Liver (tissue), 9 donors: ENCODE data around the gene MAN1C1. TPM values are rescaled to one million over a fixed set of nuclear protein-coding genes. Genes with fewer than 3 reads are reported as not detected.

ENCODE experiments used
- DNase-seq: peaks from one replicate; pipeline ENCODE4 v3.0.0-alpha.2; 2017; ENCODE audit warnings: low spot score
- H3K27ac ChIP-seq, 2 donors: one replicate each; pipeline ENCODE4 v1.7.0; 2013; ENCODE audit warnings: inconsistent platforms in 2 of 2, low read length in 2 of 2, control low read depth in 1 of 2, low read depth in 1 of 2, mild to moderate bottlenecking in 1 of 2
- H3K27me3 ChIP-seq, 4 donors: one replicate each; pipeline versions ENCODE4 v1.6.1 to v1.7.0; 2013; ENCODE audit warnings: low read length in 3 of 4, inconsistent platforms in 1 of 4, mild to moderate bottlenecking in 1 of 4, moderate library complexity in 1 of 4; ENCODE audit not compliant: control insufficient read depth in 4 of 4, insufficient read depth in 4 of 4
- H3K36me3 ChIP-seq, 4 donors: one replicate each; pipeline versions ENCODE4 v1.6.1 to v1.7.0; 2013; ENCODE audit warnings: low read length in 3 of 4, mild to moderate bottlenecking in 3 of 4, low read depth in 1 of 4, moderate library complexity in 1 of 4; ENCODE audit not compliant: control insufficient read depth in 4 of 4, insufficient read depth in 3 of 4
- H3K4me1 ChIP-seq, 4 donors: one replicate each; pipeline versions ENCODE4 v1.6.1 to v1.7.0; 2013; ENCODE audit warnings: low read length in 3 of 4, mild to moderate bottlenecking in 3 of 4, moderate library complexity in 1 of 4; ENCODE audit not compliant: control insufficient read depth in 4 of 4, insufficient read depth in 4 of 4
- H3K4me3 ChIP-seq, 3 donors: one replicate each; pipeline versions ENCODE4 v1.6.1 to v1.7.0; 2013; ENCODE audit warnings: low read length in 3 of 3, control low read depth in 1 of 3, low read depth in 1 of 3, mild to moderate bottlenecking in 1 of 3
- H3K9ac ChIP-seq, 2 donors: one replicate each; pipeline ENCODE4 v1.7.0; 2013; ENCODE audit warnings: low read length in 2 of 2, mild to moderate bottlenecking in 2 of 2, moderate library complexity in 2 of 2, control low read depth in 1 of 2, low read depth in 1 of 2
- H3K9me3 ChIP-seq, 4 donors: one replicate each; pipeline versions ENCODE4 v1.6.1 to v1.7.0; 2013; ENCODE audit warnings: low read length in 3 of 4; ENCODE audit not compliant: control insufficient read depth in 4 of 4
- CTCF ChIP-seq: fragments of 150-350 bp; IDR thresholded peaks from 2 replicates; pipeline ENCODE4 v1.5.1; 2017; ENCODE audit warnings: improper control_type of control experiment, low read depth, low read length; ENCODE audit not compliant: missing input control
- EGR1 ChIP-seq, 2 donors: IDR thresholded peaks; 2 replicates each; pipeline ENCODE4 v1.6.1; 2016 to 2018; ENCODE audit warnings: antibody characterized with exemption in 2 of 2, low read depth in 2 of 2
- FOXA1 ChIP-seq: IDR thresholded peaks from 2 replicates; pipeline ENCODE4 v1.6.1; 2016; ENCODE audit warnings: antibody characterized with exemption
- FOXA2 ChIP-seq: IDR thresholded peaks from 2 replicates; pipeline ENCODE4 v1.6.1; 2016; ENCODE audit warnings: antibody characterized with exemption
- HNF4A ChIP-seq, 2 donors: conservative IDR thresholded peaks; 2 replicates each; pipeline ENCODE4 v1.6.1; 2016; ENCODE audit warnings: antibody characterized with exemption in 2 of 2, mild to moderate bottlenecking in 2 of 2
- HNF4G ChIP-seq: IDR thresholded peaks from 2 replicates; pipeline ENCODE4 v1.6.1; 2016; ENCODE audit warnings: antibody characterized with exemption
- JUND ChIP-seq, 2 donors: IDR thresholded peaks; 2 replicates each; pipeline ENCODE4 v1.6.1; 2016; ENCODE audit warnings: antibody characterized with exemption in 2 of 2
- MAX ChIP-seq: IDR thresholded peaks from 2 replicates; pipeline ENCODE4 v1.6.1; 2016; ENCODE audit warnings: antibody characterized with exemption
- NR2F2 ChIP-seq: IDR thresholded peaks from 2 replicates; pipeline ENCODE4 v1.6.1; 2016; ENCODE audit warnings: antibody characterized with exemption
- RAD21 ChIP-seq, 2 donors: IDR thresholded peaks; 2 replicates each; pipeline ENCODE4 v1.6.1; 2016; ENCODE audit warnings: antibody characterized with exemption in 2 of 2, mild to moderate bottlenecking in 2 of 2
- REST ChIP-seq: IDR thresholded peaks from 2 replicates; pipeline ENCODE4 v1.6.1; 2016; ENCODE audit warnings: antibody characterized with exemption, mild to moderate bottlenecking
- RXRA ChIP-seq, 2 donors: IDR thresholded peaks; 2 replicates each; pipeline ENCODE4 v1.6.1; 2017 to 2018; ENCODE audit warnings: antibody characterized with exemption in 2 of 2, mild to moderate bottlenecking in 1 of 2
- SP1 ChIP-seq: IDR thresholded peaks from 2 replicates; pipeline ENCODE4 v1.6.1; 2018; ENCODE audit warnings: antibody characterized with exemption, mild to moderate bottlenecking
- TAF1 ChIP-seq: conservative IDR thresholded peaks from 2 replicates; pipeline ENCODE4 v1.6.1; 2016; ENCODE audit warnings: antibody characterized with exemption, mild to moderate bottlenecking
- YY1 ChIP-seq: IDR thresholded peaks from 2 replicates; pipeline ENCODE4 v1.6.1; 2016; ENCODE audit warnings: antibody characterized with exemption, mild to moderate bottlenecking
- ZBTB33 ChIP-seq: IDR thresholded peaks from 2 replicates; pipeline ENCODE4 v1.6.1; 2016; ENCODE audit warnings: antibody characterized with exemption
- WGBS: extraction: QIAGEN DNeasy Blood & Tissue Kit; methylation state at CpG from one replicate; pipeline ENCODE4 v1.1.7; 2013; 5-methylcytosine and 5-hydroxymethylcytosine counted together
- polyA plus RNA-seq, 2 donors: library from polyadenylated mRNA; stranded (reverse) in 1 of 2; unstranded in 1 of 2; fragments of 200-250 nt in 1 of 2; fragments of >200 nt in 1 of 2; fragmentation: Nextera tagmentation in 1 of 2; extraction: Ambion mirVana in 1 of 2; gene quantifications; one replicate each; pipeline versions ENCODE4 v1.2.1 to v1.2.3, GENCODE V29; 2013 to 2015
- total RNA-seq, 2 donors: library from RNA; depleted of rRNA; stranded (reverse); fragments of >200 nt; gene quantifications; one replicate each; pipeline ENCODE4 v1.2.3, GENCODE V29; 2014
- TF ChIP-seq, protein P1 (sequence below): IDR thresholded peaks from 2 replicates; pipeline ENCODE4 v1.6.1; 2016; ENCODE audit warnings: antibody characterized with exemption
- donor health status: healthy.
- donor health status: healthy.
- donor health status: healthy.
- donor health status: healthy.
- donor health status: healthy.

MAN1C1 gene
- total and polyA plus RNA-seq, 4 donors, result 6.3 to 16.0 (median 8.1) TPM

DNA sequence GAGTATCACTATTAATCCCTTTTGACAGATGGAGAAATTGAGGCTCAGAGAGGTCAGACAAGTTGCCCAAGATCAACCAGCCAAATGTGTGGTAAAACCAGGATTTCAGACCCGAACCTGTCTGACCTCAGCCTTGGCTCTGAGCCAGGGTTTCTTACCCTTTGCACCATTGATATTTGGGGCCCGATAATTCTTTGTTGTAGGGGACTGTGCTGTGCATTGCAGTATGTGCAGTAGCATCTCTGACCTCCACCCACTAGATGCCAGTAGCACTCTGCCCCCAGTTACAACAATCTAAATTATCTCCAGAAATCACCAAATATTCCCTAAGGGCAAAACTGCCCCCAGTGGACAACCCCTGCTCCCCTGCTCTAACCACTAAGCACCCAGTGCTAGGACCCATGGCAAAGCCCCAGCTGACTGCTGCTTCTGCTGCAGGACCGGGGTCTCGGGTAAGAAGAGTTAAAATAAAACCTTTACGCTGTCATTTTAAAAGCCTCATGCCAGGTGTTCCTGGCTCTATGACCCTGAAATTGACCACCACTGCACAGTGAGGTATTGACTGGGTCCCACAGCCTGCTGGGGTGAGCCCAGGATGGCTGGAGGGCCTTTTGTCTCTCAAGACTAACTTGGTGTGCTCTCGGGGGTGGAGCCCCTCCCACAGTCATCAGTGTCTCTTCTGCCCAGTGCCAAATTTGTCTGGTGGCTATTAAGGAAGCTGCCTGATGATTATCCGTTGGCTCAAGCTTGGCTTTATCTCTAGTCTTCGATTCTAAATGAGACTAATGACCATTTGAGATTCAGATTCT lies 5.6 kb upstream of the MAN1C1 start (continued):
- TF ChIP-seq, protein P1, sequence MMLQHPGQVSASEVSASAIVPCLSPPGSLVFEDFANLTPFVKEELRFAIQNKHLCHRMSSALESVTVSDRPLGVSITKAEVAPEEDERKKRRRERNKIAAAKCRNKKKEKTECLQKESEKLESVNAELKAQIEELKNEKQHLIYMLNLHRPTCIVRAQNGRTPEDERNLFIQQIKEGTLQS, result no peak
- TF ChIP-seq NR2F2, result no peak

DNA sequence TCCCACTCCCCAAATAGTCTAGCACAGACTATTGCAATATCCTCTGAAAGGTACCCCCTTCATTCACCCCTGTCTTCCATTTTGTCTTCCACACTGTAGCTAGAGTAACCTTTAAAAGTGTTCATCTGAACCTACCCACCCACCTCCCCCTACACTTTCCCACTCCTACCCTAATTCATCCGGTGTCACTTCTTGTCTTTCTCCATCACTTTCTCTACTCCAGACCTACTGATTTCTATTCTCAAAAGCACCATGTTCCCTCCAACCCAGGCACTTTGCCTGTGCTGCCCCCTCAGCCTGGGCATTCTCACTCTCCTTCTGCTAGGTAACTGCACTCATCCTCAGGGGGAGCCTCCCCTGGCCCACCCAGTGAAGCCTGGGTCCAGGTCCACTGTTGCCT lies 4.7 kb upstream of the MAN1C1 start:
- H3K27me3 ChIP-seq, result no peaks in the 10 kb centered on the region
- 97% methylated on average over 1 of the region's 1 CpG for WGBS

More for the DNA sequence above, 4.7 kb upstream of the MAN1C1 start:
- Histone ChIP-seq H3K4me3 (no peak overlapping the region), H3K36me3 (no peaks in the 10 kb centered on the region), H3K27ac (no peak overlapping the region), H3K4me1 (peaks cover 0 to 23% (median 15%) of the 10 kb centered on the region in 4 donors), H3K9me3 (no peaks in the 10 kb centered on the region), H3K9ac (no peak overlapping the region)
- no peak for DNase-seq
- TF ChIP-seq NR2F2, result no peak
- no peak for TF ChIP-seq REST
- TF ChIP-seq FOXA1, result no peak
- TF ChIP-seq RXRA (IDR thresholded peaks at IDR 0.05), result no peak
- no peak for TF ChIP-seq HNF4A (conservative IDR thresholded peaks at IDR 0.05)
- TF ChIP-seq MAX, result no peak
- no peak for TF ChIP-seq JUND (IDR thresholded peaks at IDR 0.05)
- TF ChIP-seq, protein P1, result no peak
- no peak for TF ChIP-seq EGR1 (IDR thresholded peaks at IDR 0.05; ENCODE audit: low read depth in 2 of 2)
- TF ChIP-seq HNF4G, result no peak
- TF ChIP-seq CTCF, result no peak
- TF ChIP-seq FOXA2, result no peak
- TF ChIP-seq YY1, result no peak
- no peak for TF ChIP-seq ZBTB33
- TF ChIP-seq RAD21 (IDR thresholded peaks at IDR 0.05), result no peak
- TF ChIP-seq TAF1, result no peak
- no peak for TF ChIP-seq SP1
